HUES48 (cell line): ENCODE data around the gene MPV17L2.

Experiments
- H3K27ac ChIP-seq: one replicate; pipeline ENCODE4 v1.7.0; 2013; ENCODE audit warnings: low read depth, low read length, inconsistent platforms
- H3K27me3 ChIP-seq: 2 replicates; pipeline ENCODE4 v1.6.1; 2013; ENCODE audit warnings: mild to moderate bottlenecking, low read length; ENCODE audit not compliant: control insufficient read depth, insufficient read depth
- H3K36me3 ChIP-seq: 2 replicates; pipeline ENCODE4 v1.6.1; 2013; ENCODE audit warnings: low read length; ENCODE audit not compliant: control insufficient read depth, insufficient read depth
- H3K4me1 ChIP-seq: 2 replicates; pipeline ENCODE4 v1.6.1; 2013; ENCODE audit warnings: mild to moderate bottlenecking, low read length; ENCODE audit not compliant: control insufficient read depth, insufficient read depth
- H3K4me3 ChIP-seq: 2 replicates; pipeline ENCODE4 v1.5.1; 2013; ENCODE audit warnings: mild to moderate bottlenecking, low read depth, low read length
- H3K9ac ChIP-seq: 2 replicates; pipeline ENCODE4 v1.6.1; 2013; ENCODE audit warnings: mild to moderate bottlenecking, low read depth, low read length, moderate library complexity
- H3K9me3 ChIP-seq: 2 replicates; pipeline ENCODE4 v1.6.1; 2013; ENCODE audit warnings: low read length; ENCODE audit not compliant: control insufficient read depth, insufficient read depth

The MPV17L2 gene

GRCh38 chr19:18161636-18162002 lies 31.4 kb upstream of the MPV17L2 start:
- Histone ChIP-seq H3K9me3 (no peaks in the 10 kb centered on the region), H3K36me3 (peaks cover 41% of the 10 kb centered on the region), H3K9ac (no peak overlapping the region), H3K27ac (no peak overlapping the region), H3K4me3 (no peak overlapping the region), H3K27me3 (no peaks in the 10 kb centered on the region), H3K4me1 (peaks cover 9% of the 10 kb centered on the region)

- Histone ChIP-seq H3K27me3 (no peaks in the 10 kb centered on the region), H3K4me3 (no peak overlapping the region), H3K9ac (no peak overlapping the region), H3K4me1 (peaks cover 3% of the 10 kb centered on the region; the same call in 1 of the 2 replicates), H3K27ac (no peak overlapping the region), H3K9me3 (no peaks in the 10 kb centered on the region), H3K36me3 (peaks cover 58% of the 10 kb centered on the region)
Observed at GRCh38 chr19:18164072-18164471, 28.9 kb upstream of the MPV17L2 start.

DNA sequence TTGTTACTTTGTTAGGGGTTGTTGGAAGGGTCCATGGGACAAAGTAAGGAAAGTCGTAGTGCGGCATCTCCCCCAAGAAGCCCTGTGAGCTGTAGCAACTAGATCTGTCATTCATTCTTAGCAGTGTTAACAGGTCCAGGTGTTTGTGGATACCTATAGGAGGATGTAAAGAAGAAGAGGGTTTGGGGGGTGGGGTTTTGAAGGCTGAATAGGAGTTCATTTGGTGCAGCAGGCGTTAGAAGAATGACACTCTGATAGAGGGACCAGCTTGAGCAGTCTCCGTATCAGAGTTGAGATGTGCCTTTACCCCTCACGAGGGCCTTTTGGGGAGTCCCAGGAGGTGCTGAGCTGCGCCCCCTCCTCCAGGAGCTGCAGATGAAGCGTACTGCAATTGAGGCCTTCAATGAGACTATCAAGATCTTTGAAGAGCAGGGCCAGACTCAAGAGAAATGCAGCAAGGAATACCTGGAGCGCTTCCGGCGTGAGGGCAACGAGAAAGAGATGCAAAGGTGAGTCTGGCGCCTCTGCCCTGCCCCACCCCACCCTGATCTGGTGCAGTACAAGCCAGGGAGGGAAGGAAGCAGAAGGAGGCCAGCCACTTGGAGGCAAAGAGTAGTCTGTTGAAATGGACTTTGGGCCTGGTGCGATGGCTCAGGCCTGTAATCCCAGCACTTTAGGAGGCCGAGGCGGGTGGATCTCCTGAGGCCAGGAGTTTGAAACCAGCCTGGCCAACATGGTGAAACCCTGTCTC lies 27.0 kb upstream of the MPV17L2 start:
- Histone ChIP-seq H3K9ac (no peak overlapping the region), H3K36me3 (peaks cover 63% of the 10 kb centered on the region), H3K27ac (no peak overlapping the region)

DNA sequence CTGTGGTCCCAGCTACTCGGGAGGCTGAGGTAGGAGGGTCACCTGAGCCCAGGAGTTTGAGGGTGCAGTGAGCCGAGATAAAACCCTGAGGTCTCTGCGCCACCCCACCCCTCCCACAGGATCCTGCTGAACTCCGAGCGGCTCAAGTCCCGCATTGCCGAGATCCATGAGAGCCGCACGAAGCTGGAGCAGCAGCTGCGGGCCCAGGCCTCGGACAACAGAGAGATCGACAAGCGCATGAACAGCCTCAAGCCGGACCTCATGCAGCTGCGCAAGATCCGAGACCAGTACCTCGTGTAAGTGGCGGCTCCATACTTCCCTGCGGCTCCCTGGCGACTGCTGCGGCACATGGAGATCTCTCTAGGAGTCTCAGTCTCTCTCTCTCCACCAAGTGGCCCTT lies 26.0 kb upstream of the MPV17L2 start:
- Histone ChIP-seq H3K27ac (no peak overlapping the region), H3K9ac (no peak overlapping the region), H3K36me3 (peaks cover 58% of the 10 kb centered on the region), H3K4me1 (no peaks in the 10 kb centered on the region), H3K9me3 (no peaks in the 10 kb centered on the region), H3K27me3 (no peaks in the 10 kb centered on the region), H3K4me3 (no peak overlapping the region)

More for the DNA sequence above, 27.0 kb upstream of the MPV17L2 start:
- Histone ChIP-seq H3K4me3 (no peak overlapping the region), H3K27me3 (no peaks in the 10 kb centered on the region), H3K4me1 (peaks cover 3% of the 10 kb centered on the region; the same call in 1 of the 2 replicates), H3K9me3 (no peaks in the 10 kb centered on the region)

GRCh38 chr19:18167975-18168645 lies 24.9 kb upstream of the MPV17L2 start:
- Histone ChIP-seq H3K27me3 (no peaks in the 10 kb centered on the region; the same call in 1 of the 2 replicates), H3K9ac (no peak overlapping the region), H3K4me1 (no peaks in the 10 kb centered on the region), H3K36me3 (peaks cover 48% of the 10 kb centered on the region), H3K4me3 (no peak overlapping the region), H3K9me3 (no peaks in the 10 kb centered on the region), H3K27ac (no peak overlapping the region)

- Histone ChIP-seq H3K4me1 (no peaks in the 10 kb centered on the region; the same call in 1 of the 2 replicates), H3K36me3 (peaks cover 42% of the 10 kb centered on the region), H3K27me3 (peaks cover 2% of the 10 kb centered on the region), H3K27ac (no peak overlapping the region), H3K9me3 (no peaks in the 10 kb centered on the region), H3K9ac (no peak overlapping the region), H3K4me3 (no peak overlapping the region)
Observed at GRCh38 chr19:18168673-18169381, 24.2 kb upstream of the MPV17L2 start.

- Histone ChIP-seq H3K4me1 (no peaks in the 10 kb centered on the region; the same call in 1 of the 2 replicates), H3K4me3 (no peak overlapping the region), H3K27me3 (peaks cover 17% of the 10 kb centered on the region), H3K9me3 (no peaks in the 10 kb centered on the region), H3K9ac (no peak overlapping the region), H3K27ac (no peak overlapping the region), H3K36me3 (peaks cover 34% of the 10 kb centered on the region)
Observed at GRCh38 chr19:18170714-18171255, 22.2 kb upstream of the MPV17L2 start.

DNA sequence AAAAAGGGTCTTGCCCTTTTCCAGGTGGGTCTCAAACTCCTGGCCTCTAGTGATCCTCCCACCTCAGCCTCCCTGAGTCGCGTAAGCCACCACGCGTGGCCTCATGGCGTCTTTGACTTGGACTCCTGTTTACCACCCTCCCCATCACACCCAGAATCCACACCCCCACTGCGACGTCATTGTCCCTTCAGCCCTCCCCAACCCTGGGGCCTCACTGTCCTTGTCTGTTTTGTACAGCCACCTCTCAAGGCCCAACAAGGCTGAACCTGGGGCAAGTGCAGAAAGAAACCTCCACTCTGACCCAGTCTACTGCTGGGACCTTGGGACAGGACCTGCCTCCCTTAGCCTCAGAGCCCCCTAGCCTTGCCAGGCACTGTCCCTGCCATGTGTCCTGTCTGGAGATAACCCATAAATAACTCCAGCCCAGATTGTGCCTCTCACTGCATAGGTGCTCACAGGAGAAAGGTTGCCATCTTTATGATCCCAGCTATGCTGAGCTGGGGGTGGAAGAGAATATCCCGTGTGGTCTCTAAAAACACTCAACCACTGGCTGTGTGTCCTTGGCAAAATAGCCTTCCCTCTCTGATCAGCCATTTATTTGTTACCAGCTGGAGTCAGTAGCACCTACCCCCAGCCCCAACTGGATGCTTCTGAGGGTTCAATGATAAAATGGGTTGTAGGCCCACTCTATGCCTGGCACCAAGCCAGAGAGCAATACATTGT lies 21.3 kb upstream of the MPV17L2 start:
- peaks cover 26% of the 10 kb centered on the region for H3K36me3 ChIP-seq
- H3K9ac ChIP-seq, result no peak overlapping the region
- peaks cover 17% of the 10 kb centered on the region for H3K27me3 ChIP-seq
- H3K4me1 ChIP-seq, result no peaks in the 10 kb centered on the region; the same call in 1 of the 2 replicates
- no peak overlapping the region for H3K27ac ChIP-seq
- no peak overlapping the region for H3K4me3 ChIP-seq
- H3K9me3 ChIP-seq, result no peaks in the 10 kb centered on the region

GRCh38 chr19:18172331-18173053 lies 20.5 kb upstream of the MPV17L2 start:
- Histone ChIP-seq H3K4me1 (no peaks in the 10 kb centered on the region; the same call in 1 of the 2 replicates), H3K9me3 (no peaks in the 10 kb centered on the region), H3K27me3 (peaks cover 17% of the 10 kb centered on the region), H3K4me3 (no peak overlapping the region), H3K36me3 (peaks cover 19% of the 10 kb centered on the region), H3K9ac (no peak overlapping the region), H3K27ac (no peak overlapping the region)

DNA sequence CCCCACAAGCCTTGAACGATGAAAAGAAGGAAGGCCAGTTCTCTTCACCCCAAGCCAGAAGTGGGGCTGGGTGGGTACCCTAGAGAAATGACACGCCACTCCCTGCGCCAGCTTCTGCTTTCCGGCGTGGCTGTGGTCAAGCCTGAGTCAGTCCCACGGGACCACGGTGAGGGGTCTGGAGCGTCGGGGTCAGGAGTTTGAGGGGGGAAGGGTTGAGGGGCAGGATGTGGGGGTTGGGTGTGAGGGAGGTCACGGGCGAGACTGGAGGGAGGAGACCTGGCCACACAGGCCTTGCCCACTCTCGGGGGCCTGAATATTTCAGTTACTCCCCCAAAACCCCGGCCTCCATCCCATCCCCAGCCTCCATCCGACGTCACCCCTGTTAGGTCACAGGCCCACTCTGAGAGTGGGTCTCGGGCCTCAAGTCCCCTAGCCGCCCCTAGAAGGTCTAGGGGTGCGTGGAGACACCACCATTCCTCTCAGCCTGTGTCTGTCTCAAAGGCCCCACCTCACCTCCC lies 19.9 kb upstream of the MPV17L2 start:
- no peaks in the 10 kb centered on the region; the same call in 1 of the 2 replicates for H3K4me1 ChIP-seq
- peaks cover 13% of the 10 kb centered on the region for H3K36me3 ChIP-seq
- peak overlapping the region; percentile 70 for H3K4me3 ChIP-seq
- no peak overlapping the region for H3K27ac ChIP-seq
- H3K9ac ChIP-seq, result no peak overlapping the region
- no peaks in the 10 kb centered on the region for H3K9me3 ChIP-seq
- peaks cover 17% of the 10 kb centered on the region for H3K27me3 ChIP-seq
